Testis (tissue), 2 donors: Measurements from ENCODE around the gene WFIKKN1.

Experiments
- POLR2A ChIP-seq: fragments of 450-650 bp; IDR thresholded peaks from one replicate; pipeline ENCODE4 v1.6.1; 2017; ENCODE audit warnings: antibody characterized with exemption, mild to moderate bottlenecking, moderate library complexity
- TF ChIP-seq, protein P1 (sequence below), 3 experiments: fragments of 450-650 bp in 2 of 3; fragments of 200-600 bp in 1 of 3; sonication (generic) in 1 of 3; IDR thresholded peaks; one replicate each; pipeline ENCODE4 v1.5.1; 2016 to 2019; ENCODE audit warnings: antibody characterized with exemption in 3 of 3, mild to moderate bottlenecking in 2 of 3, moderate library complexity in 1 of 3

GRCh38 chr16:590188-590814 lies 40.5 kb upstream of the WFIKKN1 start:
- TF ChIP-seq POLR2A = no peak
- TF ChIP-seq, protein P1, sequence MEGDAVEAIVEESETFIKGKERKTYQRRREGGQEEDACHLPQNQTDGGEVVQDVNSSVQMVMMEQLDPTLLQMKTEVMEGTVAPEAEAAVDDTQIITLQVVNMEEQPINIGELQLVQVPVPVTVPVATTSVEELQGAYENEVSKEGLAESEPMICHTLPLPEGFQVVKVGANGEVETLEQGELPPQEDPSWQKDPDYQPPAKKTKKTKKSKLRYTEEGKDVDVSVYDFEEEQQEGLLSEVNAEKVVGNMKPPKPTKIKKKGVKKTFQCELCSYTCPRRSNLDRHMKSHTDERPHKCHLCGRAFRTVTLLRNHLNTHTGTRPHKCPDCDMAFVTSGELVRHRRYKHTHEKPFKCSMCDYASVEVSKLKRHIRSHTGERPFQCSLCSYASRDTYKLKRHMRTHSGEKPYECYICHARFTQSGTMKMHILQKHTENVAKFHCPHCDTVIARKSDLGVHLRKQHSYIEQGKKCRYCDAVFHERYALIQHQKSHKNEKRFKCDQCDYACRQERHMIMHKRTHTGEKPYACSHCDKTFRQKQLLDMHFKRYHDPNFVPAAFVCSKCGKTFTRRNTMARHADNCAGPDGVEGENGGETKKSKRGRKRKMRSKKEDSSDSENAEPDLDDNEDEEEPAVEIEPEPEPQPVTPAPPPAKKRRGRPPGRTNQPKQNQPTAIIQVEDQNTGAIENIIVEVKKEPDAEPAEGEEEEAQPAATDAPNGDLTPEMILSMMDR (IDR thresholded peaks at IDR 0.05) = no peak
